NCI-H510A treated with DMSO at 0.1 percent for 48 hours (cell line): ENCODE data around the gene TNFAIP6.
"Not testable (repeated sequence)": the region's sequence is repeated elsewhere in the genome, so short reads cannot be mapped to it uniquely, and the experiment has no call there.

Source experiments
- DNase-seq: peaks from one replicate; lab custom pipeline; 2025; lab: John Stamatoyannopoulos, UW

The TNFAIP6 gene

DNA sequence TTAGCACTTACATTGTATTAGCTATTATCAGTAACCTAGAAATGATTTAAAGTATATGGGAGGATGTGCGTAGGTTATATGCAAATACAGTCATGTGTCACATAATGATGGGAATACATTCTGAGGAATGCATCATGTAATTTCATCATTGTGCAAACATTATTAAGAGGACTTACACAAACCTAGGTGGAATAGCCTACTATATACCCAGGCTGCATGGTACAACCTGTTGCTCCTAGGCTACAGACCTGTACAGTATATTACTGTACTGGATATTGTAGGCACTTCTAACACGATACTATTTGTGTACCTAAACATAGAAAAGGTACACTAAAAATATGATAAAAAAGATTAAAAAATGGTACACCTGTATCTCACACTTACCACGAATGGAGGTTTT is 60.3 kb downstream of the TNFAIP6 start:
- DNase-seq = no peak

DNA sequence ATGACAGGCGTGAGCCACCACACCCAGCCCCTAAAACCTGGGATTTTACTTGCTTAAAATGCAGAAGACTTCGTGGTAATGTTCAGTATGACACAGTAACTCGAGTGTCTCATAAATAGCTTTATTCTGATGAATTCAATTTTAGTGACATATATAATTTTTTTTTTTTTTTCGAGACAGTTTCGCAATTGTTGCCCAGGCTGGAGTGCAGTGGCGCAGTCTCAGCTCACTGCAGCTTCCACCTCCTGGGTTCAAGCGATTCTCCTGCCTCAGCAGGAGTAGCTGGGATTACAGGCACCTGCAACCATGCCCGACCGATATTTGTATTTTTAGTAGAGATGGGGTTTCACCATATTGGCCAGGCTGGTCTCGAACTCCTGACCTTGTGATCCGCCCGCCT is 64.3 kb downstream of the TNFAIP6 start:
- DNase-seq = not testable (repeated sequence)

DNA sequence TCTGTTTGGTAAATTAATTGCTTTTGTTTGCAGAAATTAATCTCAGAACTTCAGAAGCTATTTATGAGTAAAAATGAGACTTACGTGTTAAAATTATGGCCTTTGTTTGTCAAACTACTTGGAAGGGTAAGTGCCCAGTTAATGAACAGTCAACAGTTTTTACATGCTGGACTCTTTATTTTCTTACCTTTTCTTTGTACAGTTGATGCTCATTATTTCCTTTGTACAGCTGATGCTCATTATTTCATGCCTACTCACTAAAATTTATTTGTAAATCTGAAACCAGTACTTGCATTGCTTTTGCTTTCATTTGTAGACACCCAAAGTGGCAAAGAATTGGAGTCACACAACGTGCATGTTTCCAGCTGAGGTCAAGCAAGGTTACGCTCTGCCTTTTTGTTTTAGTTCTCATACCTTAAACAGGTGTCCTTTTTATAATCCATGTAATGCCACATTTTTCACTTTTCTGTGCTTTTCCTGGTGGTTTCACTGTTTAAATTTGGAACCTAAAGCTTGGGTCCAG is 65.6 kb downstream of the TNFAIP6 start:
- no peak for DNase-seq

DNA sequence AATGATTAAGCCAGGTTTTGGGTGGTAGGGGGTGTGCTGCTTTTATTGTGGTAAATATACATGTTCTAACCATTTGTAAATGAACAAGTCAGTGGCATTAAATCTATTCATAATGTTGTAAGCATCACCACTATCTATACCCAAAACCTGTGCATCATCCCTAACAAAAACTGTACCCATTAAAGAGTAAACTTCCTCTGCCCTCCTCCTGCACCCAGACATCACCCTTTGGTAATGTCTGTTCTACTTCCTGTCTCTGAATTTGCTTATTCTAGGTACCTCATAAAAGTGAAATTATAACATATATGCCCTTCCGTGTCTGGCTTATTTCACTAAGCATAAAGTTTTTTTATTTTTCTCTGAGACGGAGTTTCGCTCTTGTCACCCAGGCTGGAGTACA is 66.4 kb downstream of the TNFAIP6 start:
- DNase-seq = no peak
